K562 (cell line): ENCODE results near the gene CSNK1D. TPM values are rescaled to one million over a fixed set of nuclear protein-coding genes. Genes with fewer than 3 reads are reported as not detected.

Experiments used
- CCAR2 ChIP-seq: fragments of 200-400 bp; formaldehyde crosslinking; IDR thresholded peaks from 2 replicates; pipeline ENCODE4 v1.6.1; 2017; ENCODE audit warnings: mild to moderate bottlenecking, low read depth, low read length
- GABPA ChIP-seq: fragments of 200-800 bp; sonication (Bioruptor generic); conservative IDR thresholded peaks from 2 replicates; pipeline ENCODE4 v1.6.1; 2016; ENCODE audit warnings: low read depth, missing genetic modification characterization, missing compliant biosample characterization
- HDAC1 ChIP-seq, 2 experiments: fragments of 450-650 bp; IDR thresholded peaks; 2 replicates each; pipeline ENCODE4 v1.6.1; 2016 to 2017; ENCODE audit warnings: inconsistent platforms in 1 of 2, mild to moderate bottlenecking in 1 of 2, moderate library complexity in 1 of 2
- HMG20A ChIP-seq: fragments of 450-650 bp; formaldehyde crosslinking; conservative IDR thresholded peaks from 2 replicates; pipeline ENCODE4 v1.4.0; 2020; ENCODE audit warnings: mild to moderate bottlenecking, mixed read lengths
- HNRNPH1 ChIP-seq: fragments of 200-400 bp; formaldehyde crosslinking; optimal IDR thresholded peaks from 2 replicates; pipeline ENCODE3; 2017; ENCODE audit warnings: low read depth, mild to moderate bottlenecking, low read length, moderate library complexity
- MAFG ChIP-seq: fragments of 450-650 bp; conservative IDR thresholded peaks from 2 replicates; pipeline ENCODE4 v1.6.1; 2016; ENCODE audit warnings: missing genetic modification characterization, missing compliant biosample characterization
- MCM3 ChIP-seq: fragments of 450-650 bp; IDR thresholded peaks from 2 replicates; pipeline ENCODE4 v1.6.1; 2016
- NEUROD1 ChIP-seq: fragments of 150-350 bp; IDR thresholded peaks from 2 replicates; pipeline ENCODE4 v1.6.1; 2014; ENCODE audit warnings: borderline replicate concordance, low read length, low read depth; ENCODE audit not compliant: partially characterized antibody
- PHB2 ChIP-seq: fragments of 450-650 bp; IDR thresholded peaks from 2 replicates; pipeline ENCODE4 v1.6.1; 2017; ENCODE audit warnings: low read depth
- SRSF1 ChIP-seq: fragments of 200-400 bp; formaldehyde crosslinking; IDR thresholded peaks from 2 replicates; pipeline ENCODE4 v1.6.1; 2017; ENCODE audit warnings: mild to moderate bottlenecking, low read depth, low read length, moderate library complexity
- TCF7 ChIP-seq: sonication (generic); IDR thresholded peaks from 2 replicates; pipeline ENCODE4 v1.6.1; 2016; ENCODE audit warnings: antibody characterized with exemption, borderline replicate concordance
- TGIF2 ChIP-seq: sonication (generic); formaldehyde crosslinking; IDR thresholded peaks from 2 replicates; pipeline ENCODE4 v1.8.1; 2022; ENCODE audit warnings: mild to moderate bottlenecking, missing genetic modification reagents, moderate library complexity
- THRAP3 ChIP-seq: fragments of 450-650 bp; IDR thresholded peaks from 2 replicates; pipeline ENCODE4 v1.6.1; 2016; ENCODE audit warnings: mild to moderate bottlenecking, inconsistent platforms, borderline replicate concordance
- ZFX ChIP-seq: sonication (generic); formaldehyde crosslinking; IDR thresholded peaks from 2 replicates; pipeline ENCODE4 v1.8.0; 2022; ENCODE audit warnings: mild to moderate bottlenecking, missing genetic modification reagents, moderate library complexity
- ZNF121 ChIP-seq: sonication (generic); formaldehyde crosslinking; conservative IDR thresholded peaks from 2 replicates; pipeline ENCODE4 v1.8.0; 2022; ENCODE audit warnings: missing genetic modification reagents
- ZNF134 ChIP-seq: fragments of 250-450 bp; sonication (Bioruptor Pico); conservative IDR thresholded peaks from 2 replicates; pipeline ENCODE4 v1.4.0; 2020
- ZNF347 ChIP-seq: fragments of 450-650 bp; formaldehyde crosslinking; IDR thresholded peaks from 2 replicates; pipeline ENCODE4 v1.4.0; 2020; ENCODE audit warnings: low read depth, mild to moderate bottlenecking, moderate library complexity
- polyA plus RNA-seq, 8 experiments: library from polyadenylated mRNA; depleted of rRNA in 4 of 8; stranded (reverse) in 5 of 8; unstranded in 3 of 8; fragments of >200 nt; fragmentation: Nextera tagmentation in 2 of 8; fragmentation: Illumina TruSeq in 1 of 8; extraction: Ambion mirVana in 2 of 8; extraction: Trizol in 1 of 8; gene quantifications; 2 replicates each; pipeline versions ENCODE4 v1.2.1 to v1.2.3, GENCODE V29; 2011 to 2014; ENCODE audit warnings: inconsistent platforms in 1 of 8, missing spikeins in 1 of 8
- total RNA-seq, 7 experiments: library from RNA; depleted of rRNA in 6 of 7; stranded (reverse); fragments of >200 nt in 6 of 7; fragmentation: Illumina TruSeq in 2 of 7; extraction: Trizol in 2 of 7; gene quantifications; 2 replicates each; pipeline versions ENCODE4 v1.2.1 to v1.2.3, GENCODE V29; 2011 to 2021; ENCODE audit warnings: low replicate concordance in 1 of 7
- TF ChIP-seq, protein P1 (sequence below): fragments of 250-450 bp; sonication (Bioruptor Pico); IDR thresholded peaks from 2 replicates; pipeline ENCODE4 v1.5.1; 2021; ENCODE audit warnings: mild to moderate bottlenecking
- TF ChIP-seq, protein P2 (sequence below): fragments of 250-450 bp; sonication (Bioruptor Pico); IDR thresholded peaks from 2 replicates; pipeline ENCODE4 v1.8.0; 2022; ENCODE audit warnings: inconsistent platforms
- TF ChIP-seq, protein P3 (sequence below): fragments of 450-650 bp; formaldehyde crosslinking; IDR thresholded peaks from 2 replicates; pipeline ENCODE4 v1.4.0; 2020; ENCODE audit warnings: mild to moderate bottlenecking, moderate library complexity
- TF ChIP-seq, protein P4 (sequence below): fragments of 450-650 bp; IDR thresholded peaks from 2 replicates; pipeline ENCODE4 v1.6.1; 2016; ENCODE audit warnings: low read depth, mild to moderate bottlenecking, moderate library complexity
- TF ChIP-seq, protein P5 (sequence below): fragments of 250-450 bp; sonication (Bioruptor Pico); IDR thresholded peaks from 2 replicates; pipeline ENCODE4 v1.5.0; 2020; ENCODE audit warnings: mild to moderate bottlenecking

Gene CSNK1D
- total and polyA plus RNA-seq, 9 of the 15 experiments (the other 6 are each of a cell fraction or from before 2014, with no cell fraction given): 6.5 to 133 (median 41.3) TPM

DNA sequence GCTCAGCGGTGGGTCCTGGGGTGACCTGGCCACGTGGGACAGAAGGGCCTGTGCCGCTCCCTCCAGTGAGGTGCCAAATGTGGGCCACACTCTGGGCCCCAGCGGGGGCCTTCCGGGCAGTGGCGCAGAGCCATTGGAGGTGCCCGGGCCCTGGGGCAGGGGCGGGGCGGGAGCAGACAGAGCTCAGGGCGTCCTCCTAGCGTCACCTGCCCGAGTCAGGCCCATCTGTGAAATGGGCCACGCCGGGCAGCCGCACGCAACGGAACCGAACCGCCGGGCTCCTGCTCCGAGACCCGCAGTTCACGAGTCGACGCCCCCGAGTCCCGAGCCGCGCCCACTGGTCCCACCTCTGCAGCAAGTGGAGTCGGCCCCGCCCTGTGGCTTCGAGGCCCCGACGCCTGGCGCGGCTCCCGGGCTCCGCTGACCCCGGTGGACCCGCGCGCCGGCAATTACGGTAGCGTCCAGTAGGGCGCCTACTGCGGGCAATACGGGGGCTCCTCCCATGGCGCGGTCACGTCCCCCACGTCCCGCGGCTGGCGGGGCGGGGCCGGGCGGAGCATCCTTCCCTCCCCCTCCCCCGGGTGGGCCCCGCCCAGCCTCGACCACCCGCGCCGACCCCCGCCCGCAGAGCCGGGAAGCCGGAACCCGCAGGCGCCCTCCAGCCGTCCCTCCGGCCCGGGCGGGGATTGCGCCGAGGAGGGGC is 42.7 kb downstream of the CSNK1D start (continued):
- no peak for TF ChIP-seq MAFG
- no peak for TF ChIP-seq CCAR2
- TF ChIP-seq ZNF121: no peak
- no peak for TF ChIP-seq HMG20A (CRISPR knock-in tag)
- no peak for TF ChIP-seq ZNF134
- TF ChIP-seq HDAC1 (IDR thresholded peaks at IDR 0.05): no peak; a peak in 1 of 4 replicates
- TF ChIP-seq PHB2: no peak
- TF ChIP-seq TGIF2 (CRISPR knock-in tag): peak; percentile 53; the same call in 1 of the 2 replicates
- TF ChIP-seq, protein P1, sequence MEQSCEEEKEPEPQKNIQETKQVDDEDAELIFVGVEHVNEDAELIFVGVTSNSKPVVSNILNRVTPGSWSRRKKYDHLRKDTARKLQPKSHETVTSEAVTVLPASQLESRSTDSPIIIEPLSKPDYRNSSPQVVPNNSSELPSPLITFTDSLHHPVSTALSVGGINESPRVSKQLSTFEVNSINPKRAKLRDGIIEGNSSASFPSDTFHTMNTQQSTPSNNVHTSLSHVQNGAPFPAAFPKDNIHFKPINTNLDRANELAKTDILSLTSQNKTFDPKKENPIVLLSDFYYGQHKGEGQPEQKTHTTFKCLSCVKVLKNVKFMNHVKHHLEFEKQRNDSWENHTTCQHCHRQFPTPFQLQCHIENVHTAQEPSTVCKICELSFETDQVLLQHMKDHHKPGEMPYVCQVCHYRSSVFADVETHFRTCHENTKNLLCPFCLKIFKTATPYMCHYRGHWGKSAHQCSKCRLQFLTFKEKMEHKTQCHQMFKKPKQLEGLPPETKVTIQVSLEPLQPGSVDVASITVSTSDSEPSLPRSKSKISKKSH: no peak
- no peak for TF ChIP-seq MCM3
- TF ChIP-seq, protein P2, sequence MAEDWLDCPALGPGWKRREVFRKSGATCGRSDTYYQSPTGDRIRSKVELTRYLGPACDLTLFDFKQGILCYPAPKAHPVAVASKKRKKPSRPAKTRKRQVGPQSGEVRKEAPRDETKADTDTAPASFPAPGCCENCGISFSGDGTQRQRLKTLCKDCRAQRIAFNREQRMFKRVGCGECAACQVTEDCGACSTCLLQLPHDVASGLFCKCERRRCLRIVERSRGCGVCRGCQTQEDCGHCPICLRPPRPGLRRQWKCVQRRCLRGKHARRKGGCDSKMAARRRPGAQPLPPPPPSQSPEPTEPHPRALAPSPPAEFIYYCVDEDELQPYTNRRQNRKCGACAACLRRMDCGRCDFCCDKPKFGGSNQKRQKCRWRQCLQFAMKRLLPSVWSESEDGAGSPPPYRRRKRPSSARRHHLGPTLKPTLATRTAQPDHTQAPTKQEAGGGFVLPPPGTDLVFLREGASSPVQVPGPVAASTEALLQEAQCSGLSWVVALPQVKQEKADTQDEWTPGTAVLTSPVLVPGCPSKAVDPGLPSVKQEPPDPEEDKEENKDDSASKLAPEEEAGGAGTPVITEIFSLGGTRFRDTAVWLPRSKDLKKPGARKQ (CRISPR knock-in tag): no peak
- TF ChIP-seq GABPA (tag): 0 out of 2 replicates have a peak, but pooled peaks have one; percentile 39
- TF ChIP-seq ZFX (CRISPR knock-in tag): no peak
- TF ChIP-seq, protein P3, sequence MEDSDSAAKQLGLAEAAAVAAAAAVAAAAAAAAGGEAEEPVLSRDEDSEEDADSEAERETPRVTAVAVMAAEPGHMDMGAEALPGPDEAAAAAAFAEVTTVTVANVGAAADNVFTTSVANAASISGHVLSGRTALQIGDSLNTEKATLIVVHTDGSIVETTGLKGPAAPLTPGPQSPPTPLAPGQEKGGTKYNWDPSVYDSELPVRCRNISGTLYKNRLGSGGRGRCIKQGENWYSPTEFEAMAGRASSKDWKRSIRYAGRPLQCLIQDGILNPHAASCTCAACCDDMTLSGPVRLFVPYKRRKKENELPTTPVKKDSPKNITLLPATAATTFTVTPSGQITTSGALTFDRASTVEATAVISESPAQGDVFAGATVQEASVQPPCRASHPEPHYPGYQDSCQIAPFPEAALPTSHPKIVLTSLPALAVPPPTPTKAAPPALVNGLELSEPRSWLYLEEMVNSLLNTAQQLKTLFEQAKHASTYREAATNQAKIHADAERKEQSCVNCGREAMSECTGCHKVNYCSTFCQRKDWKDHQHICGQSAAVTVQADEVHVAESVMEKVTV (CRISPR knock-in tag): no peak
- no peak for TF ChIP-seq SRSF1
- no peak for TF ChIP-seq THRAP3
- TF ChIP-seq HNRNPH1: no peak
- peak; percentile 81 for TF ChIP-seq NEUROD1
- no peak for TF ChIP-seq TCF7
- no peak for TF ChIP-seq ZNF347 (CRISPR knock-in tag)
- TF ChIP-seq, protein P4, sequence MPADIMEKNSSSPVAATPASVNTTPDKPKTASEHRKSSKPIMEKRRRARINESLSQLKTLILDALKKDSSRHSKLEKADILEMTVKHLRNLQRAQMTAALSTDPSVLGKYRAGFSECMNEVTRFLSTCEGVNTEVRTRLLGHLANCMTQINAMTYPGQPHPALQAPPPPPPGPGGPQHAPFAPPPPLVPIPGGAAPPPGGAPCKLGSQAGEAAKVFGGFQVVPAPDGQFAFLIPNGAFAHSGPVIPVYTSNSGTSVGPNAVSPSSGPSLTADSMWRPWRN: no peak
- TF ChIP-seq, protein P5, sequence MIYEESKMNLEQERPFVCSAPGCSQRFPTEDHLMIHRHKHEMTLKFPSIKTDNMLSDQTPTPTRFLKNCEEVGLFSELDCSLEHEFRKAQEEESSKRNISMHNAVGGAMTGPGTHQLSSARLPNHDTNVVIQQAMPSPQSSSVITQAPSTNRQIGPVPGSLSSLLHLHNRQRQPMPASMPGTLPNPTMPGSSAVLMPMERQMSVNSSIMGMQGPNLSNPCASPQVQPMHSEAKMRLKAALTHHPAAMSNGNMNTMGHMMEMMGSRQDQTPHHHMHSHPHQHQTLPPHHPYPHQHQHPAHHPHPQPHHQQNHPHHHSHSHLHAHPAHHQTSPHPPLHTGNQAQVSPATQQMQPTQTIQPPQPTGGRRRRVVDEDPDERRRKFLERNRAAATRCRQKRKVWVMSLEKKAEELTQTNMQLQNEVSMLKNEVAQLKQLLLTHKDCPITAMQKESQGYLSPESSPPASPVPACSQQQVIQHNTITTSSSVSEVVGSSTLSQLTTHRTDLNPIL (CRISPR knock-in tag): no peak
